Neutrophil (primary cell): Measurements from ENCODE around the gene CD44.
A peak's percentile ranks its signal among the peaks of the same experiment; 100 is the strongest.
"Not testable (repeated sequence)": the region's sequence is repeated elsewhere in the genome, so short reads cannot be mapped to it uniquely, and the experiment has no call there.

Experiments used
- H3K27ac ChIP-seq: fragments of 200-600 bp; sonication (generic); 2 replicates; pipeline ENCODE4 v1.5.1; 2016; ENCODE audit warnings: mild to moderate bottlenecking, moderate library complexity
- H3K27me3 ChIP-seq: fragments of 200-600 bp; sonication (generic); 2 replicates; pipeline ENCODE4 v1.6.0; 2016; ENCODE audit warnings: mild to moderate bottlenecking
- H3K36me3 ChIP-seq: fragments of 200-600 bp; sonication (generic); 2 replicates; pipeline ENCODE4 v1.5.1; 2017
- H3K4me1 ChIP-seq, 2 experiments: fragments of 200-600 bp in 1 of 2; sonication (generic) in 1 of 2; 1 replicate in 1 of 2; 2 replicates in 1 of 2; pipeline versions ENCODE4 v1.5.1 to v1.6.1; 2013 to 2016; ENCODE audit warnings: low read depth in 1 of 2, low read length in 1 of 2, mild to moderate bottlenecking in 1 of 2, moderate library complexity in 1 of 2; ENCODE audit not compliant: control insufficient read depth in 1 of 2, insufficient read depth in 1 of 2
- H3K4me3 ChIP-seq, 2 experiments: fragments of 200-600 bp in 1 of 2; sonication (generic) in 1 of 2; 1 replicate in 1 of 2; 2 replicates in 1 of 2; pipeline ENCODE4 v1.5.1; 2013 to 2016; ENCODE audit warnings: low read depth in 1 of 2, low read length in 1 of 2, mild to moderate bottlenecking in 1 of 2, moderate library complexity in 1 of 2
- H3K9me3 ChIP-seq: fragments of 200-600 bp; sonication (generic); 2 replicates; pipeline ENCODE4 v1.5.1; 2016
- CTCF ChIP-seq: fragments of 200-600 bp; sonication (generic); IDR thresholded peaks from 2 replicates; pipeline ENCODE4 v1.5.1; 2016; ENCODE audit warnings: antibody characterized with exemption

The CD44 gene

GRCh38 chr11:35103366-35104208 lies 35.4 kb upstream of the CD44 start:
- Histone ChIP-seq H3K36me3 (no peaks in the 10 kb centered on the region), H3K27me3 (no peaks in the 10 kb centered on the region), H3K9me3 (no peaks in the 10 kb centered on the region), H3K27ac (no peak overlapping the region), H3K4me3 (no peak overlapping the region), H3K4me1 (peaks cover 17 to 25% of the 10 kb centered on the region in 2 experiments)
- no peak for TF ChIP-seq CTCF

GRCh38 chr11:35104655-35105054 lies 34.3 kb upstream of the CD44 start:
- no peaks in the 10 kb centered on the region for H3K27me3 ChIP-seq
- no peak for TF ChIP-seq CTCF
- peaks cover 19 to 22% of the 10 kb centered on the region in 2 experiments for H3K4me1 ChIP-seq
- H3K4me3 ChIP-seq, result no peak overlapping the region
- H3K36me3 ChIP-seq, result no peaks in the 10 kb centered on the region
- no peaks in the 10 kb centered on the region for H3K9me3 ChIP-seq
- H3K27ac ChIP-seq, result no peak overlapping the region

GRCh38 chr11:35105319-35106079 lies 33.5 kb upstream of the CD44 start:
- Histone ChIP-seq H3K27me3 (no peaks in the 10 kb centered on the region), H3K27ac (no peak overlapping the region), H3K4me3 (no peak overlapping the region), H3K9me3 (no peaks in the 10 kb centered on the region), H3K4me1 (peaks cover 24 to 27% of the 10 kb centered on the region in 2 experiments), H3K36me3 (no peaks in the 10 kb centered on the region)
- no peak for TF ChIP-seq CTCF

GRCh38 chr11:35106595-35106994 lies 32.4 kb upstream of the CD44 start:
- peak overlapping the region; percentile 7 for H3K27ac ChIP-seq
- no peaks in the 10 kb centered on the region for H3K9me3 ChIP-seq
- no peak for TF ChIP-seq CTCF
- no peaks in the 10 kb centered on the region for H3K27me3 ChIP-seq
- no peak overlapping the region for H3K4me3 ChIP-seq
- peaks cover 35 to 38% of the 10 kb centered on the region in 2 experiments for H3K4me1 ChIP-seq
- no peaks in the 10 kb centered on the region for H3K36me3 ChIP-seq

GRCh38 chr11:35107861-35108260 lies 31.1 kb upstream of the CD44 start:
- H3K36me3 ChIP-seq, result no peaks in the 10 kb centered on the region
- no peaks in the 10 kb centered on the region for H3K27me3 ChIP-seq
- H3K27ac ChIP-seq, result peak overlapping the region; percentile 61
- no peaks in the 10 kb centered on the region for H3K9me3 ChIP-seq
- no peak overlapping the region for H3K4me3 ChIP-seq
- peaks cover 41 to 43% of the 10 kb centered on the region in 2 experiments for H3K4me1 ChIP-seq
- no peak for TF ChIP-seq CTCF

GRCh38 chr11:35108336-35108735 lies 30.6 kb upstream of the CD44 start:
- H3K4me1 ChIP-seq, result peaks cover 41 to 43% of the 10 kb centered on the region in 2 experiments
- not testable (repeated sequence) for H3K36me3 ChIP-seq, H3K9me3 ChIP-seq, H3K27me3 ChIP-seq, H3K4me3 ChIP-seq
- peak overlapping the region; percentile 61 for H3K27ac ChIP-seq
